HG02763 (cell line): ENCODE data around the gene PRKCE.

ENCODE experiments used
- ATAC-seq: cut with Tn5 transposase; IDR thresholded peaks from one replicate; pipeline ENCODE4 v1.9.1; 2021; ENCODE audit warnings: mild to moderate bottlenecking, moderate library complexity; ENCODE audit not compliant: unreplicated experiment

PRKCE gene

DNA sequence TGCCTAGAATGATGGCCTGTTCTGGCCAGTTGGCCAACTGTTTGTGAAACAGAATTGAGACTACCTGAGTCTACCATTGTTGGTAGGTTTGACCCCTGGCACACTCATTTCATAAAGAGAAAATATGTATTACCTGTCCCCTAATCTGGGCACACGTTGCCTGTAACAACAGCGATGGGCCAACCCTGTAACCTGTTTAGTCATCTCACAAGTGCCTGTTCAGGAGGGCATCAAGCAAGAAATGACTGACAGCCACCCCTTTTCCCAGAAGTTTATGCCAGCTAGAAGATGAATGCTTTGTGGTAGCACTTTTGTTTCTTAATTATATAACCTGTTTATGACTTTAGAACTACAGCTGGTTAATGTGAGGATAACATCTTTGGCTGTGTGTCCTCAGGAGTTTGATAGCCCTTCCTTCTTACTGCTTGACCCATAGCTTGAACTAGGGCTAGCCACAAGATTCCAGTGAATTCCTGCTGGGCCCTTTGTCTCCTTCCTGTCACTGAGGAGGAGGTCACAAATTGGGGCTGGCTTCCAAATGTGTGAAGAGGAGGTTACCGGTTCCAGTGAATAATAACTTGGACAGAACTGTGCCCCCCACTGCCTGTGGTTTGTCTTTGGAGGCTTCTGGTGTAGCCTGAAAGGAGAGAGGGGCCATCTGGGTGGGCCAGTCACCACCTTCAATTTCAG lies 371.8 kb downstream of the PRKCE start:
- no peak for ATAC-seq

GRCh38 chr2:46024146-46024779 lies 372.8 kb downstream of the PRKCE start:
- no peak for ATAC-seq

GRCh38 chr2:46025081-46025480 lies 373.6 kb downstream of the PRKCE start:
- ATAC-seq: no peak

DNA sequence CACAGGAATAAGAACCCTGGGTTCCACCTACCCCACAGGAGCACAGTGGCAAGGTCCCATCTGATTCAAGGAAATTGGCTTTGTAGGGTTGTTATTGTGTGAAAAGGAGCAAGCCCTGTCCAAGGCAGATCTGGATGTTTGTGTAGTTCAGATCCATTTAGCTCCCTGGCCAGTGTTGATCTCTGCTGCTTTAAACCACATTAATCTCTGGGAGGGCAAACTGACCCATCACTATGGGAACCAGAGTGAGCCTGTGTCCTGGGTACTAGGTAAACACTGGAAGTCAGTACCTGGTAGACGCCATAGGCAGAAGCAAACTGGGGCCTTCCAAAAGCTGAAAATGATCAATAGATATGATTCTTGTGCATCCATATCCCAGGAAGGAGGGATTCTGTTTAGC lies 374.2 kb downstream of the PRKCE start:
- no peak for ATAC-seq

DNA sequence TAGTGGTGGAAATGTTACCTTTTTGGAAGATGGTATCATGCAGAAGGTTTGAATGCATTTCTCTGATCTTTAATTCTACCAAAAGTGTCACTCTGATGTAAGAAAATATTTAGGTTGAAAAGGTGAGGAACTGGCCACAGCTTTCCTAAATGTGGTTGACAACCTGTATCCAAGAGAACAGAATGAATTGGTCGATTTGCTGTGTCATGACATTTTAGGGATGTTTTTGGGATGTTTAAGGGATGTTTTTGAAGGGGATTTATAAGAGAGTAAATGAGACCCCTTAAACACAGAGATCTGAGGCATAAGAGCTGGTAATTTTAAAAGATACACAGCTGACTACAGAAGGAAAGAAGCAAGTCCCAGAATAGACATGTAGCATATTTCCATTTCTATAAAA lies 375.0 kb downstream of the PRKCE start:
- no peak for ATAC-seq

DNA sequence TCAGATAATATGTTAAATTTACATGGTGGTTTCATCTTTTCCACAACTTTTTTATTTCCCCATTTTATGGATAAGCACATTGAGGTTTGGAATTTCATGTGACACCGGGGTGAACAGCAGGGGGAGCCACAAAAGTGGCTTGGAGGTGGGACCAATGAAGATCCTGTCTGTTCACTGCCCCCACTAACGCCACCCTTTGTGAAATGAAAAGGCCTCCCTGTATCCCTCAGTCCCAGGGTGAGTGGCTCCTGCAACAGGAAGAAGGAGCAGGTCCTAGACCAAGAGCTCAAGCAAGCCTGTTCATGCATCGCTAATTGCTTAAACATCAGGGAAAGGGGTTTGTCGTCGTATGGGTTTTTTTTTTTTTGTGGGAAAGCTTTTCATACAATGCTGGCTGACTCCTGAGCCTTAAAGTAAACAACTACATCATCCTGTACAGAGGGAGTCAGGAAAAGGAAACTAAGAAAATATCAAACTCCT lies 377.9 kb downstream of the PRKCE start:
- ATAC-seq: no peak

DNA sequence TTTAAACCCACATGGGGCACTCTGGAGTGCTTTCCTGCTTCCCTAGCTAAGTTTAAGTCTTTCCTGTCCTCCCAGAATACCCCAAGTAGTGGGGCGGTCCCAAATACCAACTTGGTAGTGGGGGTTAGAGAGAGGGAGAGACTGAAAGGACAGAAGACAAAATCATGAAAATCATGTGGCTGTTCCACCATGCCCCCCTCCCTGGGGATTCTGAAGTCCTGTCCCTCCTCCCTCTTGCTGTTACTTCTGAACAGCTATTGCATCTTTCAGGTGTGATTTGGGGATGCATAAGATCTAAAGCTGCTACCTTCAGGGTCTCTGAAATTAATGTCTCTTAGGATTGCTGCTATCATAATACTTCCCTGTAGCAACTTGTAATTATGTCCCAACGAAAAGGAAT lies 378.9 kb downstream of the PRKCE start:
- no peak for ATAC-seq

- ATAC-seq: no peak
Measured at GRCh38 chr2:46032161-46032813, 380.8 kb downstream of the PRKCE start.

GRCh38 chr2:46032996-46033395 lies 381.5 kb downstream of the PRKCE start:
- ATAC-seq: no peak

- no peak for ATAC-seq
Measured at GRCh38 chr2:46034535-46034934, 383.1 kb downstream of the PRKCE start.

GRCh38 chr2:46036929-46037328 lies 385.5 kb downstream of the PRKCE start:
- ATAC-seq: no peak

DNA sequence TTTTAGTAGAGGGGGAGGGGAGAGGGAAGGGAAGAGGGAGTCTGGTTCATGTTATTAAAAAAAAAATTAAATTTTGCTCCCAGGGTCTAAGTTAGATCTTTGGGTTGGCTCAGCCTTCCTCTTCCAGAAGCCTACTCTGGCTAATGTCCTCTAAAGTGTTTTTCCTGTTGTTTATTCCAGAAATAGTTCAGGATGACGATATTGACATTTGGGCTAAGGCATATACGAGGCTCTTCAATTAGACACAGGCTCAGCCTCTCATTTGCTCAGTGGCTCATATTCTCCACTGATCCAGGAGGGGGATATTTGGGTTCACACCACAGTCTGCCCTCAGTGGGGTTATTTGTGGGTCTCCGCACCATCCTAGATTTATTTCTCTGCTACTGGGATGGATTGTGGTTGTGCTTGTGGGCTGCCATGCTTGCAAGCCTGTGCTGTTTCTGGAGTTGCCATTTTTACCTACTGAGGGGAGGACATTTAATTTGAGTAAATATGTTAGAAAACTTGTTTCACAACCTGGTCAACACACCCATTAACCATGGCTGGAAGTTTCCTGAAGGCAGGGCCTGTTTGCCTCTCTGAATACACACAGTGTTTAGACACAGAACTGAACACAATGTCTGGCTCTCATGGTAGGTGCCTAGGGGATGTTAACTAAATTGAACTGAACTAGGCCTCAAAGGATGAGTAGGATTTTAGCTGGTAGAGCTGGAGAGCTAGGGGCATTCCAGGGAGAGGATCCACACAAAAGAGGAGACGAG lies 388.2 kb downstream of the PRKCE start:
- ATAC-seq: no peak

DNA sequence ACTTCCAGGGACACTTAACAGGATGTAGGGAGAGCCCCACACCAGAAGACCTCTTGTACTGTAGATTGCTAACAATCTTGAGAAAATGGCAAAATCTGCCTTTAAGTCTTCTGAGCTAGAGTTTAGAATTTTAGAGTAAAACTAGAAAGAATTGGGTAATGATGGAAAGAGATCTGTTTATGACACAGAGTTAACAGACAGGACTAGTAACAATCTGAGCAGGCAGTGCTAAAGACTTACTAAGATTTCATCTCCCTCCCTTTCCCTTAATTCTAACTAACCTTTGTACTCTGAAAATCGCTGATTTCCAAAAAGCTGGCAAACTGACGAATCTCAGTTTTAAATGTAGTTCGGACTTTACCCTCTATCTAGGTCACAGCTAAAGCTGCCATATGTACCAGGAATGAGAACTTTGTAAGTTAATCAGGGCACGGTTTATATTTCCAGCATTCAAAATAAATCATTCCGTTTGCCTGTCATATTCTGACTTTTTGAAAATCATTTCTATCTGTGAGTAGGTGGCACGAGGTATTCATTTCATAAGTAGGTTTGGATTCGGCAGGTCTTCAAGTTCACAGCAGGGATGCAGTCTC lies 389.2 kb downstream of the PRKCE start:
- no peak for ATAC-seq

DNA sequence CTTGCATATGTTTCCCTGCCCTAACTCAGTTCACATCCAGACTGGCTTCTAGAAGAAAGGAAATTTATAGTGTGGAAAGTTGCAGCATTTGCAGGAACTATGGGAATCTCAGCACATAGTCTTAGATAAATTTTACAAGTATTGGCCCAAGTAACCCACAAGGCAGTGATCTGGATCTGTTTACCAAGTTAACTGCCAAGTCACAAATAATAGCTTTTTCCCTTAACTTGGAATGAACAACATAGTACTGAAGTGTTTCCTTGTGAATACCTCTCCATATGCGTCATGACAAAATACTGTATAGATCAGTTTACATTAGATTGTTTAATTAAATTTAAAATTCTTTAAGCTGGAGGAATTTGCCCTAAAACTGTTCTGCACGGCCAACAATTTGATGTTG lies 390.0 kb downstream of the PRKCE start:
- no peak for ATAC-seq

DNA sequence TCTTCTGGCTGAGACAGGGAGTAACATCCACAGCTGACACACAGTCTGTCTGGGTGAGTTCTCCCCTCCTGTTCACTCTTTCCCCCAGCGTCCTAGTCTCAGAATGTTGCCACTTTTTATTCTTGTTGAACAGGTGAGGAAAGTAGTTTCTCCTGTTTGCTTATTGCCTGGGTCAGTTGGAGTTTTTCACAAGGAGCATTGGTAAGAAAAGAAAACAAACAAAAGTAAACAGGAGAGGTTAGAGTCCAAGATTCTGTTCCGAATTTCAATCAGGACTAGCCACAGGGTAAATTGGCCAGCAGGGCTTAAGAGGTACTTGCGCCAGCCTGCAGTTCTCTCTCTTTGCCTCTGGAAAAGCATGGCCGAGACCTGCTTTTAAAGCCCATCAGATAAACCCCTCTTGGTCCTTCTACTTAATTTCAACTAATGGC lies 390.7 kb downstream of the PRKCE start:
- ATAC-seq: no peak

GRCh38 chr2:46042711-46043110 lies 391.2 kb downstream of the PRKCE start:
- no peak for ATAC-seq

DNA sequence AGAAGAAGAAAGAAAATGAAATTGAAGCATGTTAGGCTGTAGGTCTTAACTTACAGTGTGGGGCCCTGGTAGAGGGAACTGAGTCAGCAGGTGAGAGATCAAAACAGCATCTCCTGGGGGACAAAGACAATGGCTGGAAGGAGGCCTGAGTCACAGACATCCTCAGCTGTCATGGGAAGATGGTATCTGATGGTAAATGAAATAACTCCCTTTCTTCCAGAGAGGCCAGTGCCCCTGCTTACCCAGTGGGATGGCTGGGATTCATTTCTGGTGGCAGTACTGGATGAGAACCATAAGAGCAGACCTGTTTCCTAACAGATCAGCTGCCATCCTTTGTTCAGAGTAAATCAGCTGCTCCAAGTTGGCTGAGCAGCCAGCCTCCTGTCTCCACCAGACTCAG lies 394.4 kb downstream of the PRKCE start:
- no peak for ATAC-seq

- no peak for ATAC-seq
Measured at GRCh38 chr2:46047290-46047689, 395.8 kb downstream of the PRKCE start.

GRCh38 chr2:46048693-46049092 lies 397.2 kb downstream of the PRKCE start:
- ATAC-seq: no peak

- no peak for ATAC-seq
Measured at GRCh38 chr2:46050027-46050426, 398.6 kb downstream of the PRKCE start.

- ATAC-seq: no peak
Measured at GRCh38 chr2:46050489-46050888, 399.0 kb downstream of the PRKCE start.
